C4-2B (cell line): ENCODE results near the gene KLK5.

Experiments used
- CTCF ChIP-seq: fragments of 450-650 bp; conservative IDR thresholded peaks from 2 replicates; pipeline ENCODE4 v1.5.1; 2017; ENCODE audit warnings: mild to moderate bottlenecking
- ZFX ChIP-seq: fragments of 450-650 bp; IDR thresholded peaks from 2 replicates; pipeline ENCODE4 v1.6.1; 2017

GRCh38 chr19:50967929-50968715, 15.3 kb upstream of the KLK5 start:
- TF ChIP-seq CTCF (no peak), ZFX (no peak)
